Small intestine (tissue), 7 donors: ENCODE results near the gene SSX2IP. TPM values are rescaled to one million over a fixed set of nuclear protein-coding genes. Genes with fewer than 3 reads are reported as not detected.
A peak's percentile ranks its signal among the peaks of the same experiment; 100 is the strongest.

Experiments used
- DNase-seq, 2 donors: peaks; one replicate each; pipeline versions ENCODE4 v3.0.0 to v3.0.0-alpha.2; 2013
- FAIRE-seq: peaks from 2 replicates; lab custom pipeline; 2012; peaks lifted over from hg19 to GRCh38; lab: Jason Lieb, UNC
- H3K27ac ChIP-seq, 3 donors: one replicate each; pipeline ENCODE4 v1.5.1; 2013; ENCODE audit warnings: low read length in 2 of 3, mild to moderate bottlenecking in 2 of 3, control low read depth in 1 of 3, inconsistent platforms in 1 of 3, low read depth in 1 of 3, moderate library complexity in 1 of 3
- H3K27me3 ChIP-seq, 3 donors: one replicate each; pipeline ENCODE4 v1.6.1; 2013; ENCODE audit warnings: low read length in 3 of 3, inconsistent platforms in 1 of 3; ENCODE audit not compliant: control insufficient read depth in 3 of 3, insufficient read depth in 3 of 3
- H3K36me3 ChIP-seq, 3 donors: one replicate each; pipeline ENCODE4 v1.6.1; 2013; ENCODE audit warnings: low read length in 3 of 3, inconsistent platforms in 1 of 3, low read depth in 1 of 3, mild to moderate bottlenecking in 1 of 3, moderate library complexity in 1 of 3; ENCODE audit not compliant: control insufficient read depth in 3 of 3, insufficient read depth in 2 of 3
- H3K4me1 ChIP-seq, 3 donors: one replicate each; pipeline ENCODE4 v1.6.1; 2013; ENCODE audit warnings: low read length in 2 of 3, inconsistent platforms in 1 of 3, low read depth in 1 of 3, mild to moderate bottlenecking in 1 of 3, moderate library complexity in 1 of 3; ENCODE audit not compliant: control insufficient read depth in 3 of 3, insufficient read depth in 2 of 3
- H3K4me3 ChIP-seq, 3 donors: one replicate each; pipeline ENCODE4 v1.5.1; 2013; ENCODE audit warnings: low read length in 3 of 3, control low read depth in 1 of 3, inconsistent platforms in 1 of 3, low read depth in 1 of 3, mild to moderate bottlenecking in 1 of 3, moderate library complexity in 1 of 3
- H3K9me3 ChIP-seq, 2 donors: one replicate each; pipeline ENCODE4 v1.6.1; 2013; ENCODE audit warnings: low read depth in 1 of 2, low read length in 1 of 2; ENCODE audit not compliant: control insufficient read depth in 2 of 2, insufficient read depth in 1 of 2
- WGBS, 3 donors: extraction: QIAGEN DNeasy Blood & Tissue Kit; methylation state at CpG; one replicate each; pipeline ENCODE4 v1.1.7; 2013; 5-methylcytosine and 5-hydroxymethylcytosine counted together
- polyA plus RNA-seq, 4 donors: library from polyadenylated mRNA; stranded (reverse) in 3 of 4; unstranded in 1 of 4; fragments of 200-250 nt in 3 of 4; fragments of 120-200 nt in 1 of 4; gene quantifications; one replicate each; pipeline versions ENCODE4 v1.2.1 to v1.2.3, GENCODE V29; 2013
- donor health status: healthy with polysubstance abuse.
- donor health status: control.
- donor health status: control.
- donor health status: Bipolar disorder and iron deficiency.
- donor health status: healthy.

The SSX2IP gene
- polyA plus RNA-seq, 4 donors = 5.7 to 55.3 (median 13.6) TPM

- no peak for DNase-seq
- WGBS, 3 donors = 86 to 88% (median 87%) methylated on average over 6 of the region's 6 CpGs
- peaks cover 0 to 5% of the 10 kb centered on the region in 2 donors for H3K9me3 ChIP-seq
- H3K4me3 ChIP-seq = no peak overlapping the region
- no peaks in the 10 kb centered on the region for H3K36me3 ChIP-seq
- no peak for FAIRE-seq
- H3K27me3 ChIP-seq = no peaks in the 10 kb centered on the region
- H3K4me1 ChIP-seq = peaks cover 0 to 30% (median 3%) of the 10 kb centered on the region in 3 donors
- peak overlapping the region in 2 of 3 donors; percentile 12 to 54 for H3K27ac ChIP-seq
Observed at GRCh38 chr1:84692391-84692790, 2.1 kb upstream of the SSX2IP start.

GRCh38 chr1:84691122-84691783 is 992 bp upstream of the SSX2IP start:
- FAIRE-seq = no peak
- Histone ChIP-seq H3K27ac (peak overlapping the region; percentile 88 to 96 (median 95)), H3K9me3 (peaks cover 0 to 5% of the 10 kb centered on the region in 2 donors), H3K27me3 (no peaks in the 10 kb centered on the region), H3K4me3 (peak overlapping the region; percentile 81 to 88 (median 83)), H3K36me3 (no peaks in the 10 kb centered on the region), H3K4me1 (peaks cover 0 to 28% (median 3%) of the 10 kb centered on the region in 3 donors)
- DNase-seq = peak in 1 of 2 donors; percentile 30
- 51 to 58% (median 52%) methylated on average over 13 of the region's 13 CpGs for WGBS, 3 donors

GRCh38 chr1:84689514-84690396 is 506 bp downstream of the SSX2IP start:
- peaks cover 0 to 5% of the 10 kb centered on the region in 2 donors for H3K9me3 ChIP-seq
- DNase-seq = peak; percentile 45 to 47
- H3K4me1 ChIP-seq = peaks cover 2 to 35% (median 3%) of the 10 kb centered on the region in 3 donors
- H3K27ac ChIP-seq = peak overlapping the region; percentile 85 to 96 (median 91)
- FAIRE-seq = no peak
- peak overlapping the region; percentile 80 to 83 (median 81) for H3K4me3 ChIP-seq
- 2 to 3% (median 2%) methylated on average over 42 to 67 of the region's 67 CpGs for WGBS, 3 donors
- no peaks in the 10 kb centered on the region for H3K27me3 ChIP-seq
- no peaks in the 10 kb centered on the region for H3K36me3 ChIP-seq

GRCh38 chr1:84688463-84689061 is 1.7 kb downstream of the SSX2IP start:
- H3K9me3 ChIP-seq = peaks cover 0 to 2% of the 10 kb centered on the region in 2 donors
- 58 to 78% (median 71%) methylated on average over 8 of the region's 8 CpGs for WGBS, 3 donors
- no peaks in the 10 kb centered on the region for H3K27me3 ChIP-seq
- H3K4me3 ChIP-seq = peak overlapping the region in 1 of 3 donors; percentile 80
- H3K36me3 ChIP-seq = no peaks in the 10 kb centered on the region
- peaks cover 2 to 35% (median 3%) of the 10 kb centered on the region in 3 donors for H3K4me1 ChIP-seq
- FAIRE-seq (no peak), DNase-seq (peak; percentile 64 to 69)
- peak overlapping the region in 1 of 3 donors; percentile 96 for H3K27ac ChIP-seq

- H3K4me3 ChIP-seq = peak overlapping the region in 1 of 3 donors; percentile 80
- no peak for DNase-seq
- no peak for FAIRE-seq
- H3K27me3 ChIP-seq = no peaks in the 10 kb centered on the region
- peaks cover 3 to 31% (median 4%) of the 10 kb centered on the region in 3 donors for H3K4me1 ChIP-seq
- no peaks in the 10 kb centered on the region for H3K36me3 ChIP-seq
- H3K27ac ChIP-seq = peak overlapping the region in 1 of 3 donors; percentile 96
- H3K9me3 ChIP-seq = peaks cover 0 to 3% of the 10 kb centered on the region in 2 donors
- 74 to 81% (median 81%) methylated on average over 5 of the region's 5 CpGs for WGBS, 3 donors
Observed at GRCh38 chr1:84687714-84688462, 2.4 kb downstream of the SSX2IP start.

- FAIRE-seq = no peak
- Histone ChIP-seq H3K9me3 (peaks cover 0 to 3% of the 10 kb centered on the region in 2 donors), H3K4me3 (no peak overlapping the region), H3K36me3 (no peaks in the 10 kb centered on the region), H3K4me1 (peaks cover 0 to 18% (median 4%) of the 10 kb centered on the region in 3 donors), H3K27me3 (no peaks in the 10 kb centered on the region), H3K27ac (no peak overlapping the region)
- 80 to 97% (median 81%) methylated on average over 1 of the region's 1 CpG for WGBS, 3 donors
- no peak for DNase-seq
Observed at GRCh38 chr1:84686223-84686622, 4.0 kb downstream of the SSX2IP start.

GRCh38 chr1:84683508-84683907 is 6.8 kb downstream of the SSX2IP start:
- H3K27ac ChIP-seq = no peak overlapping the region
- peaks cover 0 to 3% (median 0%) of the 10 kb centered on the region in 3 donors for H3K36me3 ChIP-seq
- H3K27me3 ChIP-seq = no peaks in the 10 kb centered on the region
- FAIRE-seq = no peak
- peaks cover 0 to 13% (median 4%) of the 10 kb centered on the region in 3 donors for H3K4me1 ChIP-seq
- H3K9me3 ChIP-seq = peaks cover 0 to 3% of the 10 kb centered on the region in 2 donors
- no peak overlapping the region for H3K4me3 ChIP-seq
- whole genome bisulfite sequencing, 3 donors = 93 to 96% (median 95%) methylated on average over 2 of the region's 2 CpGs
- DNase-seq = no peak
